DMS 273 treated with DMSO at 0.1 percent for 48 hours (cell line): ENCODE results near the gene HSPA12A.
A peak's percentile ranks its signal among the peaks of the same experiment; 100 is the strongest.

Experiments used
- DNase-seq: peaks from one replicate; lab custom pipeline; 2025; lab: John Stamatoyannopoulos, UW

Gene HSPA12A

GRCh38 chr10:116629340-116629739, 113.0 kb downstream of the HSPA12A start:
- DNase-seq = no peak

- peak; percentile 2 for DNase-seq
These were observed 114.9 kb downstream of the HSPA12A start for GRCh38 chr10:116627386-116627933.

- DNase-seq = no peak
These were observed 115.6 kb downstream of the HSPA12A start for GRCh38 chr10:116626815-116627214.

- DNase-seq = no peak
These were observed 116.5 kb downstream of the HSPA12A start for GRCh38 chr10:116625845-116626244.

- no peak for DNase-seq
These were observed 120.3 kb downstream of the HSPA12A start for GRCh38 chr10:116621934-116622655.

- no peak for DNase-seq
These were observed 120.9 kb downstream of the HSPA12A start for GRCh38 chr10:116621476-116621875.
